Activated B cell treated with CpG ODN at 0.5 μM for 24 hours (primary cell): ENCODE measurements around the gene LAMB3. TPM values are rescaled to one million over a fixed set of nuclear protein-coding genes. Genes with fewer than 3 reads are reported as not detected.

ENCODE experiments used
- ATAC-seq: fragments of 200-7000 bp; cut with Tn5 transposase; one replicate; pipeline ENCODE4 v1.10.0; 2021; ENCODE audit warnings: low read depth, mild to moderate bottlenecking, moderate library complexity
- CTCF ChIA-PET: fragments of 350-600 bp; sonication (Branson Sonifier 250); formaldehyde crosslinking; loops from one replicate; lab custom pipeline; 2021; ENCODE audit warnings: antibody characterized with exemption; lab: Charles Lee
- POLR2A ChIA-PET: fragments of 350-600 bp; sonication (Branson Sonifier 250); formaldehyde crosslinking; loops from one replicate; lab custom pipeline; 2021; ENCODE audit warnings: antibody characterized with exemption; lab: Charles Lee
- DNase-seq: peaks from one replicate; pipeline ENCODE4 v3.0.0; 2022
- H3K27ac Mint-ChIP-seq: one replicate; pipeline ENCODE4 v1.8.0; 2020; ENCODE audit warnings: mixed read lengths
- H3K27me3 Mint-ChIP-seq: one replicate; pipeline ENCODE4 v1.8.0; 2021; ENCODE audit warnings: mixed read lengths
- H3K36me3 Mint-ChIP-seq: one replicate; pipeline ENCODE4 v1.8.0; 2021; ENCODE audit warnings: low read depth, mixed read lengths
- H3K4me1 Mint-ChIP-seq: one replicate; pipeline ENCODE4 v1.8.0; 2021; ENCODE audit warnings: mixed read lengths
- H3K4me3 Mint-ChIP-seq: one replicate; pipeline ENCODE4 v1.8.0; 2020; ENCODE audit warnings: mild to moderate bottlenecking, mixed read lengths
- H3K9me3 Mint-ChIP-seq: one replicate; pipeline ENCODE4 v1.8.0; 2020; ENCODE audit warnings: mixed read lengths
- CTCF ChIP-seq: fragments of 200-600 bp; IDR thresholded peaks from one replicate; pipeline ENCODE4 v1.8.0; 2022; ENCODE audit warnings: antibody characterized with exemption, mild to moderate bottlenecking
- intact Hi-C: fragments of 100-400 bp; cut with micrococcal nuclease; formaldehyde crosslinking; loops from one replicate; pipeline ENCODE4 v1.15.1; 2024
- total RNA-seq: library from RNA; stranded (reverse); gene quantifications from 2 replicates; pipeline ENCODE4 v1.2.3, GENCODE V29; 2022

The LAMB3 gene
- total RNA-seq, 1 donor from 2014 or later = 0.35 TPM

- H3K4me3 Mint-ChIP-seq = no peak overlapping the region
- intact Hi-C loops = no loop called here
- no peaks in the 10 kb centered on the region for H3K4me1 Mint-ChIP-seq
- no peaks in the 10 kb centered on the region for H3K9me3 Mint-ChIP-seq
- no peak for TF ChIP-seq CTCF
- ATAC-seq (no peak), DNase-seq (no peak)
- H3K27me3 Mint-ChIP-seq = peaks cover 11% of the 10 kb centered on the region
- POLR2A ChIA-PET = interaction anchor here (0.7 kb wide), 1 partner anchor 141 kb away, joined by 3 read pairs; no protein-coding TSS in a partner anchor
- CTCF ChIA-PET = interaction anchor here (2.9 kb wide), 1 partner anchor 10 kb away, joined by 8 read pairs; no protein-coding TSS in a partner anchor
- no peaks in the 10 kb centered on the region for H3K36me3 Mint-ChIP-seq
- no peak overlapping the region for H3K27ac Mint-ChIP-seq
Observed at GRCh38 chr1:209634005-209634737, 18.1 kb downstream of the LAMB3 start.

GRCh38 chr1:209633335-209633997, 18.8 kb downstream of the LAMB3 start:
- ATAC-seq (no peak), DNase-seq (no peak)
- intact Hi-C loops = no loop called here
- Mint-ChIP-seq H3K27ac (no peak overlapping the region), H3K36me3 (no peaks in the 10 kb centered on the region), H3K27me3 (peaks cover 14% of the 10 kb centered on the region), H3K4me3 (no peak overlapping the region), H3K9me3 (no peaks in the 10 kb centered on the region), H3K4me1 (no peaks in the 10 kb centered on the region)
- POLR2A ChIA-PET = interaction anchor here (0.7 kb wide), 1 partner anchor 141 kb away, joined by 3 read pairs; no protein-coding TSS in a partner anchor
- TF ChIP-seq CTCF = no peak
- CTCF ChIA-PET = interaction anchor here (2.9 kb wide), 1 partner anchor 9 kb away, joined by 8 read pairs; no protein-coding TSS in a partner anchor

- no peak for ATAC-seq
- CTCF ChIA-PET = no interaction called here
- Mint-ChIP-seq H3K4me1 (no peaks in the 10 kb centered on the region), H3K9me3 (no peaks in the 10 kb centered on the region), H3K4me3 (no peak overlapping the region), H3K36me3 (no peaks in the 10 kb centered on the region), H3K27ac (no peak overlapping the region), H3K27me3 (peaks cover 10% of the 10 kb centered on the region)
- intact Hi-C loops = no loop called here
- POLR2A ChIA-PET = no interaction called here
- DNase-seq = no peak
- no peak for TF ChIP-seq CTCF
Observed at GRCh38 chr1:209630383-209631225, 21.6 kb downstream of the LAMB3 start.

GRCh38 chr1:209629621-209630382, 22.4 kb downstream of the LAMB3 start:
- Mint-ChIP-seq H3K4me3 (no peak overlapping the region), H3K27ac (no peak overlapping the region), H3K4me1 (no peaks in the 10 kb centered on the region), H3K36me3 (no peaks in the 10 kb centered on the region), H3K27me3 (peaks cover 10% of the 10 kb centered on the region), H3K9me3 (no peaks in the 10 kb centered on the region)
- TF ChIP-seq CTCF = no peak
- CTCF ChIA-PET = interaction anchor here (1.3 to 1.8 kb wide), 2 partner anchors 28 to 61 kb away, joined by 4 to 6 read pairs; no protein-coding TSS in a partner anchor
- DNase-seq (no peak), ATAC-seq (no peak)
- POLR2A ChIA-PET = no interaction called here
- intact Hi-C loops = no loop called here
